Stimulated activated CD4-positive, alpha-beta T cell treated with anti-CD3 and anti-CD28 coated beads, Interleukin-12 subunit alpha, Interleukin-12 subunit beta, amount 100 ng/mL, for 24 hours (primary cell): Measurements from ENCODE around the gene KITLG.
"Not testable (repeated sequence)": the region's sequence is repeated elsewhere in the genome, so short reads cannot be mapped to it uniquely, and the experiment has no call there.

Experiments used
- DNase-seq, 2 experiments: peaks; one replicate each; pipeline ENCODE4 v3.0.0-alpha.2; 2020; ENCODE audit warnings: low read depth in 2 of 2

KITLG gene

GRCh38 chr12:88496429-88496828 lies 83.8 kb downstream of the KITLG start:
- no peak for DNase-seq

- no peak for DNase-seq
Measured at GRCh38 chr12:88495031-88495430, 85.2 kb downstream of the KITLG start.

GRCh38 chr12:88494520-88494919 lies 85.8 kb downstream of the KITLG start:
- DNase-seq, result no peak

GRCh38 chr12:88493636-88494035 lies 86.6 kb downstream of the KITLG start:
- DNase-seq, result no peak

DNA sequence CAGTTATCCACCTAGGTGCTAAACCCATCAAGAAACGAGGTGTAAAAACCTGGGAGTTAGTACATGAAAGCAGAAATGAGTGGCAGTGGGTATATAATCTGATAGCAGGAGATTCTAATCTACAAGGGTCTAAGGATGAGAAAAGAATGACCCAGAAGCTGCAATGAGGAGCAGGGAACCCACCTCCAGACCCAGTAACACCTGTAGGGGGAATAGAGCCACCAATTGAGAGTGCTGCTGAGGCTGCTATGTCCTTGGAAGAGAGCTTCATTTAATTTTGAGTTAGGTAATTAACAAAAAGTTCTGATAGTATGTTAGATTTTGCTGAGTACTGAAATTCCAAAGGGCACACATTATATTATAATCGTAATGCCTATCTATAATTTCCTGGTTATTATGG lies 89.8 kb downstream of the KITLG start:
- no peak for DNase-seq

GRCh38 chr12:88472775-88473174 lies 107.5 kb downstream of the KITLG start:
- DNase-seq, result no peak

- no peak for DNase-seq
Measured at GRCh38 chr12:88472248-88472647, 108.0 kb downstream of the KITLG start.

DNA sequence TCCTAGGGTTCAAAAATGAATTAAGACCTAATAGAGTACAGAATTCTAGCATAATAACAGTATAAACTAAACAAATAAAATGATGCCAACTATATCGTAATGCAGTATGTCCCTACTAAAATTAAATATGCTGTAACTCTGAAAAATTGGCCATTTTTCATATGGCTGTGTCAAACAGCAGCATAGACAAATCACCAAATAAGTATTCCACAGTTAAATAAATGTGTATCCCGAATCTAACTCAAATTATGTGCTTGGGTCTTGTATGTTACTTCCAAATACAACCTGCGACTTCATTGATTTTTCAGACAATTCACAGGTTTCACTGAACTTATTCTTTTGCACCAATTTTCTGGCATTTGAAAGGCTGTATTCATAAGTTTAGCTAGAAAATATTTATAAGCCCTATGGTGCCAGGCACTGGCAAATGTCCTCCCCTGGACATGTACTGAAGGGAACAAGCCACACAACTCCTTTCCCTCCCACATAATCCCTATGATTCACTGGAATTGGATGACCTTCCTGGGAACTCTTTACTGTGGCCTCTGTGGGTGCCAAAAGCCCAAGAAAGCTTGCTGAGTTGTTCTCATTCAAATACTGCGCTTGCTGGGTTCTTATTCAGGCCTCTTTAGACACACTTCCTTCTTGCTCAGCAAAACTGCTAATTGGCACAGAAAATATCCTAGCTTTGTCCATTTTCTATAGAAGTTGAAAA lies 108.8 kb downstream of the KITLG start:
- no peak for DNase-seq

DNA sequence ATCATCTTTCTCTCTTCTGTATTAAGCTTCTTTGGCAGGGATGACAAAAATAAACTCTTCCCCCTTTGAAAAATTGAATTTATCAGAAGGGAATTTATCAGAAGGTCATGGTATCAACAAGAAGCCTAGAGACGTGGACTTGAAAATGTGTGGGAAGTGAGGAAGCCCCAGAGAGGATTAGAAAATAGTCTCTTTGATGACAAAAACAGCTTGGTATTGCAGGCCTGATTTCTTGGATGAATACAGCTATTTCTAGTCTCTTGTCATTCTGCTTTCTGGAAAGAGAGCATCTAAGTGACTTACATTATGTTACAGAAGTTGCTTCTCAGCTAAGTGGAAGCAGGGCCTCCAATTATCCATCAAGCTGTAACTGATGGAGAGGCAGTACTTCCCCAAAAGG lies 111.1 kb downstream of the KITLG start:
- no peak for DNase-seq

DNA sequence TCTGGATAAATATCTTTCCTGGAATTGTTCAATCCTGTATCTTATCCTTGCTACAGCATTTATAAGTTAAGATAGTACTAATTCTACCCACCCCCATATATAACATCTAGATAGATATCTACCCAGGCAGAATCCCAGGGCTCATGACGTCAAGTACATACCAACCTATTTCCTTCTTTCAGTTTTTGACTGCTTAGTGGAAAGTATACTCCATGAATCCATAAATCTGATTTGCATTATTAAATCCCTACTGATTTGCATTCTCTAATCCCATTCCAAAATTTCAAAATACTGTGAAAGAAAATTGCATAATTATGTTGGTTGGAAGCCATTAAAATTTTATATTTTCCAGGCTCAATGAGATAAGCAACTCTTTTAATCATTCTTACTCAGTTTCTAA lies 111.7 kb downstream of the KITLG start:
- no peak for DNase-seq

DNA sequence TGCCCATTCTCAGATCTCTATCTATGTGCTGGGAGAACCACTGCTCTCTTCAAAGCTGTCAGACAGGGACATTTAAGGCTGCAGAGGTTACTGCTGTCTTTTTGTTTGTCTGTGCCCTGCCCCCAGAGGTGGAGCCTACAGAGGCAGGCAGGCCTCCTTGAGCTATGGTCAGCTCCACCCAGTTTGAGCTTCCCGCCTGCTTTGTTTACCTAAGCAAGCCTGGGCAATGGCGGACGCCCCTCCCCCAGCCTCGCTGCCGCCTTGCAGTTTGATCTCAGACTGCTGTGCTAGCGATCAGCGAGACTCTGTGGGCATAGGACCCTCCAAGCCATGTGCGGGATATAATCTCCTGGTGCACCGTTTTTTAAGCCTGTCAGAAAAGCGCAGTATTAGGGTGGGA lies 113.6 kb downstream of the KITLG start:
- DNase-seq, result not testable (repeated sequence)

GRCh38 chr12:88458327-88458726 lies 121.9 kb downstream of the KITLG start:
- no peak for DNase-seq

DNA sequence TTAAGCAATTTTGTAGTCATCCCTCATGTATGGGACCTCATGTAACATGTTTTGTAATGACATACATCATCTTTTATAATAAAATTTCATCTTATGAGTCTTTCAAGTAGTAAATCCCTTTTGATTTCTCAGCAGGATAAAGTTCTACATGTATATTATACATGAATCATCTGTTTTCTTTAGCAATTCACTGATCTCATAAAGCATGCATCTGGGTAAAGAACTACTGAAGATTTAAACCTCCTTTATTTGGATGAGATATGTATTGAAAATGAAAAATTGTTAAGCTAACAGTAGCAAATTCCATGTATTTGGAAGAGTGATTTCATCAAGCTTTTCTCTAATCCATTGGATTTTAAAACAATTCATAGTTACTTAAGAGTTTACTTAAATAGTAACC lies 126.9 kb downstream of the KITLG start:
- DNase-seq, result no peak

- DNase-seq, result no peak
Measured at GRCh38 chr12:88451205-88451604, 129.1 kb downstream of the KITLG start.

GRCh38 chr12:88450136-88450535 lies 130.1 kb downstream of the KITLG start:
- no peak for DNase-seq

DNA sequence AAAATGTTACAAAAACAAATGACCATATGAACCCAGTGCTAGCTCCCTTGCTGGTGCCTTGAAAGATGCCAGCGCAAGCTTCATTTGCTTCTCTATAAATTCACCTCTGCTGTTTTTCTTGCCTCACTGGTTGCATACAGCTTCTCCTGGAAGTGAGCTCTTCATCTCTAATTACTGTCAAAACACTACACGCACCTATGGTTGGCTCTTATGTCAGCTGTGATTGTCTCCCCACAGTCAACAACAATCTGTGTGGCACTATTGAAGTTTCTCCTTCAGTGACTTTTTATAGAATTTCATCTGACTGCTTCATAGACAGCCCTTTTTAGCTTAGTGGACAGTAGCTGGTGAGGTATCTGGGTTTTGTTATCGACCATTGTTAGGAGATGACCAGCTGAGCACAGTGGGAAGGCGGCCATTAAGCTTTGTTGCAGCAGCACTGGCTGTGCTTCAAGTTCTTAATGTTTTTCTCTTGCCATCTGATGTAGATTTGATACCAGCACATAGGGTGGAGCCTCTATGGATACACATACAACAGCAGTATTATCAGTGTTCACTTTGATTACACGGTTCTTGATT lies 131.8 kb downstream of the KITLG start:
- DNase-seq, result no peak

DNA sequence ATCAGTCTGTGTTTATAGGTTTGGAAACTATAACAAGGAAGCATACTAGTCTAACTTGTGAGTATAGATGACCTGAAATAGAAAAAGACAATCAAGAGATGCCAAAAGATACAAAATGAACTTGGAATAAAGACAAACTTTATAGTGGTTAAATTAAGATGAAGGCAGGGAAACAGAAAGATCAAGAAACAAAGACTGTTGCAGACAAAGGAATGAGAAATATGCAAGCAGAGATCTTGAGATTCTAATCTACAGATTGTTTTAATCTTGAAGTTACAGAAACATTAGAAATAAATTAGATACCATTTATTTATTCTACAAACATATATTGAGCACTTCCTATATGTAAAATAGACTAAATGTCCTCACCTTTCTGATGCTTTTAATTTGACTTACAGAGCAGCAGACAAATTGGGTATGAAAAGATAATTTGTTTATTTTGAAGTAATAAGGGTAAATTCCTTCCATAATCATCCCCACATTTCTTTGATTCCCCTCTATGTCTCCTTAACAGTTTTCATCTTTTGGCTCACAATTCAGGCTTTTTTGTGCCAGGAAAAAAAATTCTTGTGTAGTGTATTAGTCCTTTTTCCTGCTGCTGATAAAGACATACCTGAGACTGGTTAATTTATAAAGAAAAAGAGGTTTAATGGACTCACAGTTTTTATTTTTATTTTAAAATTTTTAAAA lies 134.4 kb downstream of the KITLG start:
- DNase-seq, result no peak

GRCh38 chr12:88444481-88444880 lies 135.8 kb downstream of the KITLG start:
- no peak for DNase-seq
